K562 (cell line): ENCODE results near the gene THAP11. TPM values are rescaled to one million over a fixed set of nuclear protein-coding genes. Genes with fewer than 3 reads are reported as not detected.

Experiments used
- CCAR2 ChIP-seq: fragments of 200-400 bp; formaldehyde crosslinking; IDR thresholded peaks from 2 replicates; pipeline ENCODE4 v1.6.1; 2017; ENCODE audit warnings: mild to moderate bottlenecking, low read depth, low read length
- EWSR1 ChIP-seq: fragments of 450-650 bp; IDR thresholded peaks from 2 replicates; pipeline ENCODE4 v1.6.1; 2018; ENCODE audit warnings: borderline replicate concordance, mild to moderate bottlenecking, low read depth, moderate library complexity; ENCODE audit not compliant: partially characterized antibody
- GTF2B ChIP-seq: IDR thresholded peaks from 2 replicates; pipeline ENCODE4 v1.6.1; 2011; ENCODE audit not compliant: insufficient read length; ENCODE audit errors: extremely low read depth
- MCM2 ChIP-seq: fragments of 450-650 bp; IDR thresholded peaks from 2 replicates; pipeline ENCODE4 v1.6.1; 2017; ENCODE audit warnings: low read depth, mild to moderate bottlenecking
- NCOA2 ChIP-seq, 2 experiments: fragments of 450-650 bp; IDR thresholded peaks; 2 replicates each; pipeline ENCODE4 v1.6.1; 2018; ENCODE audit warnings: mild to moderate bottlenecking in 2 of 2, moderate library complexity in 1 of 2; ENCODE audit not compliant: partially characterized antibody in 2 of 2
- NCOR1 ChIP-seq: fragments of 450-650 bp; IDR thresholded peaks from 2 replicates; pipeline ENCODE4 v1.6.1; 2016; ENCODE audit warnings: mild to moderate bottlenecking, moderate library complexity
- RBM39 ChIP-seq: fragments of 200-400 bp; formaldehyde crosslinking; optimal IDR thresholded peaks from 2 replicates; pipeline ENCODE3; 2018; ENCODE audit warnings: low read depth, low read length
- TSC22D4 ChIP-seq: fragments of 450-650 bp; IDR thresholded peaks from 2 replicates; pipeline ENCODE4 v1.6.1; 2016; ENCODE audit warnings: missing genetic modification characterization, missing biosample characterization, control low read depth
- XRCC4 ChIP-seq: IDR thresholded peaks from one replicate; pipeline ENCODE4 v1.6.1; 2011; ENCODE audit not compliant: insufficient read depth, insufficient read length; ENCODE audit errors: extremely low read depth
- ZNF77 ChIP-seq: fragments of 250-450 bp; sonication (Bioruptor Pico); IDR thresholded peaks from 2 replicates; pipeline ENCODE4 v1.5.0; 2020
- polyA plus RNA-seq, 8 experiments: library from polyadenylated mRNA; depleted of rRNA in 4 of 8; stranded (reverse) in 5 of 8; unstranded in 3 of 8; fragments of >200 nt; fragmentation: Nextera tagmentation in 2 of 8; fragmentation: Illumina TruSeq in 1 of 8; extraction: Ambion mirVana in 2 of 8; extraction: Trizol in 1 of 8; gene quantifications; 2 replicates each; pipeline versions ENCODE4 v1.2.1 to v1.2.3, GENCODE V29; 2011 to 2014; ENCODE audit warnings: inconsistent platforms in 1 of 8, missing spikeins in 1 of 8
- total RNA-seq, 7 experiments: library from RNA; depleted of rRNA in 6 of 7; stranded (reverse); fragments of >200 nt in 6 of 7; fragmentation: Illumina TruSeq in 2 of 7; extraction: Trizol in 2 of 7; gene quantifications; 2 replicates each; pipeline versions ENCODE4 v1.2.1 to v1.2.3, GENCODE V29; 2011 to 2021; ENCODE audit warnings: low replicate concordance in 1 of 7
- TF ChIP-seq, protein P1 (sequence below), 2 experiments: fragments of 450-650 bp; IDR thresholded peaks; 2 replicates each; pipeline ENCODE4 v1.6.1; 2016; ENCODE audit warnings: mild to moderate bottlenecking in 2 of 2, borderline replicate concordance in 1 of 2, low read depth in 1 of 2, moderate library complexity in 1 of 2
- TF ChIP-seq, protein P2 (sequence below): fragments of 450-650 bp; IDR thresholded peaks from one replicate; pipeline ENCODE4 v1.6.1; 2018; ENCODE audit warnings: mild to moderate bottlenecking, moderate library complexity; ENCODE audit not compliant: partially characterized antibody
- TF ChIP-seq, protein P3 (sequence below): sonication (generic); formaldehyde crosslinking; IDR thresholded peaks from 2 replicates; pipeline ENCODE4 v1.8.0; 2022; ENCODE audit warnings: missing genetic modification reagents, mild to moderate bottlenecking, borderline replicate concordance
- TF ChIP-seq, protein P4 (sequence below): sonication (generic); formaldehyde crosslinking; IDR thresholded peaks from 2 replicates; pipeline ENCODE4 v1.8.0; 2022; ENCODE audit warnings: missing genetic modification reagents, mild to moderate bottlenecking, moderate library complexity, borderline replicate concordance

Gene THAP11
- total and polyA plus RNA-seq, 9 of the 15 experiments (the other 6 are each of a cell fraction or from before 2014, with no cell fraction given): 2.4 to 31.6 (median 21.4) TPM

DNA sequence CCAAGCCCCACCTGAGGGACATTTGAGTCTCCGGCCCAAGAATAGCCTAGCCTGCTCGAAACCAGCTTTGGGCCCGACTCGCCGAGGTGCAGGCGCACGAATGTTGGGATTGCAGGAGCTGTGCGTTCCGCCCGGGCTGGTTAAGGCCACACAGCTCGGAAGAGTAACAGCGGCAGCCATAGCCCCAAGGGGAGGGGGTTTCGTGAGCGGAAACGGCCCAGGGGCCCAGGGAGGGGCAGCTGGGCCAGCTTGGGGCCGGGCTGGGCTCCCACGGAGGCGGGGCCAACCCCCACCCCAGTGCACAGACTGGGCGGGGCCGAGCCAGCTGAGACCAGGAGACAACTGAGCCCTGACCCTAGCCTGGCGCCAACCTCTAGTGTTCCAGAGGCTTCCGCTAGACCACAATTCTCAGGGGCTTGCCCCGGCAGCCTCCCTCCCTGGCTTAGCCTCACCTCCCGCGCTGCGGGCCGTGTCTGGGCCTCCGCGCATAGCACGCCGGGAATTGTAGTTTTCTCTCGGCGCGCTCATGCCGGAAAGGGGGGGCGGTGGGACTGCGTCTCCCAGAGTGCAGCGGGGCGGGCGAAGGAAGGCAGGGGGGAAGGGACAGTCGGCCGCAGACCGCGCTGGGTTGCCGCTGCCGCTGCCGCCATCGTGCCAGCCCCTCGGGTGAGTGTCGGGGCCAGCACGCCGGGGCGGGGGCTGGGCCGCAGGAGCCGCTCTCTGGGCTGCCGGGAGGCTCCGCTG, 4.4 kb downstream of the THAP11 start, which contains the start of gene NUTF2 (continued):
- TF ChIP-seq, protein P1, sequence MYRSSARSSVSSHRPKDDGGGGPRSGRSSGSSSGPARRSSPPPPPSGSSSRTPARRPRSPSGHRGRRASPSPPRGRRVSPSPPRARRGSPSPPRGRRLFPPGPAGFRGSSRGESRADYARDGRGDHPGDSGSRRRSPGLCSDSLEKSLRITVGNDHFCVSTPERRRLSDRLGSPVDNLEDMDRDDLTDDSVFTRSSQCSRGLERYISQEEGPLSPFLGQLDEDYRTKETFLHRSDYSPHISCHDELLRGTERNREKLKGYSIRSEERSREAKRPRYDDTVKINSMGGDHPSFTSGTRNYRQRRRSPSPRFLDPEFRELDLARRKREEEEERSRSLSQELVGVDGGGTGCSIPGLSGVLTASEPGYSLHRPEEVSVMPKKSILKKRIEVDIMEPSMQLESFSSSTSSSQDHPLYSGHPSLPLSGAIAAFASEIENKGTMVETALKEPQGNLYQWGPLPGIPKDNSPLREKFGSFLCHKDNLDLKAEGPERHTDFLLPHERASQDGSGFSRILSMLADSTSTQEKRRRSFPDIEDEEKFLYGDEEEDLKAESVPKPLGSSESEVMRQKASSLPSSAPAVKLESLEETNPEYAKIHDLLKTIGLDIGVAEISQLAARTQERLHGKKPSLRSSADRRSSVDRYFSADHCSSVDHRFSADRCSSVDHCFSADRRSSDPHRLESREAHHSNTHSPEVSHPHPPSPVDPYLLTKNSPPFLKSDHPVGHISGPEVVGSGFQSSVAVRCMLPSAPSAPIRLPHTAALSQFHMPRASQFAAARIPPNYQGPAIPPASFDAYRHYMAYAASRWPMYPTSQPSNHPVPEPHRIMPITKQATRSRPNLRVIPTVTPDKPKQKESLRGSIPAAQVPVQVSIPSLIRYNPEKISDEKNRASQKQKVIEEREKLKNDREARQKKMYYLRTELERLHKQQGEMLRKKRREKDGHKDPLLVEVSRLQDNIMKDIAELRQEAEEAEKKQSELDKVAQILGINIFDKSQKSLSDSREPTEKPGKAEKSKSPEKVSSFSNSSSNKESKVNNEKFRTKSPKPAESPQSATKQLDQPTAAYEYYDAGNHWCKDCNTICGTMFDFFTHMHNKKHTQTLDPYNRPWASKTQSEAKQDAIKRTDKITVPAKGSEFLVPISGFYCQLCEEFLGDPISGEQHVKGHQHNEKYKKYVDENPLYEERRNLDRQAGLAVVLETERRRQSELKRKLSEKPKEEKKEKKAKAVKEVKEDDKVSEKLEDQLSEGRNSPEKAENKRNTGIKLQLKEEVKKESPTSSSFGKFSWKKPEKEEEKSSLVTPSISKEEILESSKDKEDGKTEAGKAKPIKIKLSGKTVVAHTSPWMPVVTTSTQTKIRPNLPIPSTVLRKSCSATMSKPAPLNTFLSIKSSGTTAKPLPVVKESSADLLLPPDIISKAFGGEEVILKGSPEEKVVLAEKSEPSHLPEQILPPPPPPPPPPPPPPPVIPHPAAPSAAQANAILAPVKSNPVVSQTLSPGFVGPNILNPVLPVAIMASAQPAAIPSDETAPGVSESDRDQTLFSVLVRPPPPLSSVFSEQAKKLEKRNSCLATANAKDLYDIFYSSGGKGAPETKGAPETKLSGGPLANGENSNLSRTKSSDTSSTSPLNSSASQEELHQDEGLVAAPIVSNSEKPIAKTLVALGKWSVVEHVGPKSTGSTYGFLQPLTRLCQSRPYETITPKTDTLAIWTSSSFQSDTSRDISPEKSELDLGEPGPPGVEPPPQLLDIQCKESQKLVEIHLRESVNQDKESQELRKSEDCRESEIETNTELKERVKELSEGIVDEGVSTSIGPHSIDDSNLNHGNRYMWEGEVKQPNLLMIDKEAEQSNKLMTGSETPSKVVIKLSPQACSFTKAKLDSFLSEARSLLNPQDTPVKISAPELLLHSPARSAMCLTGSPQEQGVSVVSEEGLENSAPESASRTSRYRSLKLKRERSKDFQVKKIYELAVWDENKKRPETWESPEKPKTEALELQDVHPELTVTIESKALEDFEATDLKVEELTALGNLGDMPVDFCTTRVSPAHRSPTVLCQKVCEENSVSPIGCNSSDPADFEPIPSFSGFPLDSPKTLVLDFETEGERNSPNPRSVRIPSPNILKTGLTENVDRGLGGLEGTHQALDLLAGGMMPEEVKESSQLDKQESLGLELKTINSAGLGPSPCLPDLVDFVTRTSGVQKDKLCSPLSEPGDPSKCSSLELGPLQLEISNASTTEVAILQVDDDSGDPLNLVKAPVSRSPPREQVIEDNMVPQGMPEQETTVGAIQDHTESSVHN (IDR thresholded peaks at IDR 0.05; ENCODE audit: borderline replicate concordance in 1 of 2, low read depth in 1 of 2): no peak
- TF ChIP-seq ZNF77 (CRISPR knock-in tag) (no peak), CCAR2 (no peak), TSC22D4 (tag) (no peak), RBM39 (no peak), XRCC4 (no peak), NCOR1 (no peak; the same call in 1 of the 2 replicates), GTF2B (no peak), EWSR1 (no peak), NCOA2 (IDR thresholded peaks at IDR 0.05; ENCODE audit: partially characterized antibody in 2 of 2) (no peak), MCM2 (no peak)
- TF ChIP-seq, protein P2, sequence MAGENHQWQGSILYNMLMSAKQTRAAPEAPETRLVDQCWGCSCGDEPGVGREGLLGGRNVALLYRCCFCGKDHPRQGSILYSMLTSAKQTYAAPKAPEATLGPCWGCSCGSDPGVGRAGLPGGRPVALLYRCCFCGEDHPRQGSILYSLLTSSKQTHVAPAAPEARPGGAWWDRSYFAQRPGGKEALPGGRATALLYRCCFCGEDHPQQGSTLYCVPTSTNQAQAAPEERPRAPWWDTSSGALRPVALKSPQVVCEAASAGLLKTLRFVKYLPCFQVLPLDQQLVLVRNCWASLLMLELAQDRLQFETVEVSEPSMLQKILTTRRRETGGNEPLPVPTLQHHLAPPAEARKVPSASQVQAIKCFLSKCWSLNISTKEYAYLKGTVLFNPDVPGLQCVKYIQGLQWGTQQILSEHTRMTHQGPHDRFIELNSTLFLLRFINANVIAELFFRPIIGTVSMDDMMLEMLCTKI: no peak
- TF ChIP-seq, protein P3, sequence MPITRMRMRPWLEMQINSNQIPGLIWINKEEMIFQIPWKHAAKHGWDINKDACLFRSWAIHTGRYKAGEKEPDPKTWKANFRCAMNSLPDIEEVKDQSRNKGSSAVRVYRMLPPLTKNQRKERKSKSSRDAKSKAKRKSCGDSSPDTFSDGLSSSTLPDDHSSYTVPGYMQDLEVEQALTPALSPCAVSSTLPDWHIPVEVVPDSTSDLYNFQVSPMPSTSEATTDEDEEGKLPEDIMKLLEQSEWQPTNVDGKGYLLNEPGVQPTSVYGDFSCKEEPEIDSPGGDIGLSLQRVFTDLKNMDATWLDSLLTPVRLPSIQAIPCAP (CRISPR knock-in tag): no peak
- TF ChIP-seq, protein P4, sequence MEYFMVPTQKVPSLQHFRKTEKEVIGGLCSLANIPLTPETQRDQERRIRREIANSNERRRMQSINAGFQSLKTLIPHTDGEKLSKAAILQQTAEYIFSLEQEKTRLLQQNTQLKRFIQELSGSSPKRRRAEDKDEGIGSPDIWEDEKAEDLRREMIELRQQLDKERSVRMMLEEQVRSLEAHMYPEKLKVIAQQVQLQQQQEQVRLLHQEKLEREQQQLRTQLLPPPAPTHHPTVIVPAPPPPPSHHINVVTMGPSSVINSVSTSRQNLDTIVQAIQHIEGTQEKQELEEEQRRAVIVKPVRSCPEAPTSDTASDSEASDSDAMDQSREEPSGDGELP: peak; percentile 99
